ENCODE measurements around the gene WDFY4.

The WDFY4 gene

DNA sequence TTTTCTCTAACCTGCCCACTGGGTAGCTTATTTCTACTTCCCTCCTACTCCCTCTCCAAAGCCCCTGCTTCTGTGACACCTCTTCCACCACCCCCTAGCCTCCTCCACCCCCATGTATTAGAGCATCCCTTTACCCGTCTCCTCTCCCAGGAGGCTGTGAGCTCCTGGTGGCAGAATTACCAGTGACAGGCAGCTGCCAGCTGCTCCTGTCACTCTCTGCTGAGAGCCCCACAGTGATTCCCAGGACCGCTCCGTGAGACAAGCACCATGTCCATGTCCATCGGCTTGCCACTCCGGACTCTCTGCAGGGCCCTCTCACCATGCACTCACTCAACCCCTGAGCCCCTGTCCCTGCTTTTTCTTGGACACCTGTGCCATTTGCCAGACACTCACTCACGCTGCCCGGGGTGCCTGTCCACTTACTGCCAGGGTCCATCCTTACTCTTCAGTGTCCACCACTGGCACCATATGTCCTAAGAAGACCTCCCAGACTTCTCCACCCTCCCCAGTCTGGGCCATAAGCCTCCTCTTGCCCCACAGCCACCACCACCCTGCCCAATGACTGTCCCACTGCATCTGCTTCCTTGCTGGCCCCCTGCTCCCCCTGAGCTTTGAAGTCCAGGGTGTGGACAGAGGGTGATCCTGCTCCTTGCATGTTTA, 9.8 kb downstream of the WDFY4 start:
- FAIRE-seq (no peak), DNase-seq (ENCODE audit: insufficient read length, low spot score) (no peak)
- TF ChIP-seq POLR2A (IDR thresholded peaks at IDR 0.05; ENCODE audit: low read depth, low read length) (no peak), SPI1 (IDR thresholded peaks at IDR 0.05; ENCODE audit: low read depth, low read length) (no peak), POLR2AphosphoS5 (IDR thresholded peaks at IDR 0.05; ENCODE audit: low read depth, low read length) (no peak), PAX5 (IDR thresholded peaks at IDR 0.05; ENCODE audit: insufficient read depth, low read length, severe bottlenecking) (no peak), TAF1 (IDR thresholded peaks at IDR 0.05; ENCODE audit: low read depth, low read length) (no peak), POU2F2 (IDR thresholded peaks at IDR 0.05; ENCODE audit: low read depth, low read length) (no peak)

DNA sequence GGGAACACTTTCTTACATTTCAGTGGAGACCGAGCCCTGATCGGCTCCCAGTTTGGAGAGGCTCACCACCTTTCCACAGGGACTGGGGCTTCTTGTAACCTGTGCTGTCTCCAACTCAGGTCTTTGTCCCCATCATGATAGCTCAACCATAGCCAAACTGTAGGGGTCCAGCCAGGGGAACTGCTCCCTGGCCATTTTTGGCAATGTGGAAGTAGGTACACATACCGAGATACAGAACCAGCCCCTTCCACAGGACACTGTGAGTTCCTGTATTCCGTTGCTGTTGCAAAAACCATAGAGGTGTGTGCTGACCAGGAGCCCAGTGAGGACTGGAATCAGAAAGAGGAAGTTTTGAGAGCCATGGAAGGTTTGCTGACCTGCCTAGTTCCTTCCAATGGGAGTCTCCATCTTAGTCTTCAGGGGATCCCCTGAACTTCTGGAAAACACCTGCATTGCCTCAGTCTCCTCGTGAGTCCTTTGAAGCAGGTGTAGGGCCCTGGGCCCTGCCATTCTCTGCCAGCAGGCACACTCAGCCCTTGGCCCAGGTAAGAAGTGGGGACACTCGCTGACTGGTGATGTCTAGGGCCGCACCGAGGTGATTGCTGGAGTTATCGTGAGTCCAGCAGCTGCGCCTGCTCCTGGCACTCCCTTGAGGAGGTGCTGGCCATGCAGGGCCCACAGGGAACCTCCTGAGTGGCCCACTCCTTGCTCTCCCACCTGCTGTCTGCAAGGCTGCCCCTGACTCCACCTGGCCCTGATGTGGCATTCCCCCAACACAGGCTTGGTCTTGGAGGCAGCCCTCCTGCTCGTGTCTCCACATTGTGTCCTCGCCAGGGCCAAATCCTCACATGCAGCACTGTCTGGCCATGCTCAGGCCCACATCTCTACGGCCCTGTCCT, 11.2 kb downstream of the WDFY4 start:
- no peak for DNase-seq (ENCODE audit: insufficient read length, low spot score)
- no peak for TF ChIP-seq TAF1 (IDR thresholded peaks at IDR 0.05; ENCODE audit: low read depth, low read length)
- no peak for TF ChIP-seq POLR2AphosphoS5 (IDR thresholded peaks at IDR 0.05; ENCODE audit: low read depth, low read length)
- no peak for TF ChIP-seq PAX5 (IDR thresholded peaks at IDR 0.05; ENCODE audit: insufficient read depth, low read length, severe bottlenecking)
- TF ChIP-seq POLR2A (IDR thresholded peaks at IDR 0.05; ENCODE audit: low read depth, low read length), result no peak
- TF ChIP-seq SPI1 (IDR thresholded peaks at IDR 0.05; ENCODE audit: low read depth, low read length), result no peak
- FAIRE-seq, result no peak

DNA sequence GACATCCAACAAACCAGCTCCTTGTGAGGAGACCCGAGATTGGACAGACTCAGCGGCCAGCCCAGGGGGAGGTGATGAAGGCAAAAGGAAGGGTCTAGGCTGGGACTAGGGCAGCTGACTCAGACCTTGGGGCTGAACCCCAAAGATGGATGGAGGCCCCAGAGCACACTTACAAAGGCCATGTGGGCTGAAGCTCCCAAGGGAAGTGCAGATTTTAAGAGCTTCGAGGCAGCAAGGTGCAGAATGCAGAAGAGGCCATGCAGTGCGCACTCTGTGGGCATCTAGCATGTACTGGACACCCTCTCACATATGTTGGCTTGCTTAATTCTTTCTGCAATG, 11.8 kb downstream of the WDFY4 start:
- no peak for DNase-seq (ENCODE audit: insufficient read length, low spot score)
- no peak for FAIRE-seq
- no peak for TF ChIP-seq PAX5 (IDR thresholded peaks at IDR 0.05; ENCODE audit: insufficient read depth, low read length, severe bottlenecking)
- no peak for TF ChIP-seq TAF1 (IDR thresholded peaks at IDR 0.05; ENCODE audit: low read depth, low read length)
- TF ChIP-seq SPI1 (IDR thresholded peaks at IDR 0.05; ENCODE audit: low read depth, low read length), result no peak
- no peak for TF ChIP-seq POLR2A (IDR thresholded peaks at IDR 0.05; ENCODE audit: low read depth, low read length)
- no peak for TF ChIP-seq POLR2AphosphoS5 (IDR thresholded peaks at IDR 0.05; ENCODE audit: low read depth, low read length)
- no peak for TF ChIP-seq POU2F2 (IDR thresholded peaks at IDR 0.05; ENCODE audit: low read depth, low read length)

DNA sequence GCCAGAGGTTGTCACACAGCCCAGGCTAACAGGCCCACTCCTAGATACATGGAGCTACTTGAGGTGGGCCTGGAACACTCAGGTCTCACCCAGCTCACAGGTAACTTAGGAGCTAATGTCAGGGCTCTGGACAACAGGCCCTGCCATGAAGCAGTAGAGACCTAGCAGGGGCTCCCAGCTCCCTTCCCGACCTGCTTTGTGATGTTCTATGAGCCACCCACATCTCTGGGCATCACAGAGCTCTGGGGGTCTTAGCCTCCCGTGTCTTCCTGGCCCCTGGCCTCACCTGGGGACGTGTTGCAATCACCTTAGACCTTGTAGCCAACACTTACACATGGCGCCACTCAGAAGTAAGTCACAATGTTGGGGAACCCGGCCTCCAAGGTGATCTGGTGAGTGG, 12.4 kb downstream of the WDFY4 start:
- TF ChIP-seq POLR2AphosphoS5 (IDR thresholded peaks at IDR 0.05; ENCODE audit: low read depth, low read length) (no peak), PAX5 (IDR thresholded peaks at IDR 0.05; ENCODE audit: insufficient read depth, low read length, severe bottlenecking) (no peak), POU2F2 (IDR thresholded peaks at IDR 0.05; ENCODE audit: low read depth, low read length) (no peak), SPI1 (IDR thresholded peaks at IDR 0.05; ENCODE audit: low read depth, low read length) (no peak), POLR2A (IDR thresholded peaks at IDR 0.05; ENCODE audit: low read depth, low read length) (no peak), TAF1 (IDR thresholded peaks at IDR 0.05; ENCODE audit: low read depth, low read length) (no peak)
- FAIRE-seq (no peak), DNase-seq (ENCODE audit: insufficient read length, low spot score) (no peak)

DNA sequence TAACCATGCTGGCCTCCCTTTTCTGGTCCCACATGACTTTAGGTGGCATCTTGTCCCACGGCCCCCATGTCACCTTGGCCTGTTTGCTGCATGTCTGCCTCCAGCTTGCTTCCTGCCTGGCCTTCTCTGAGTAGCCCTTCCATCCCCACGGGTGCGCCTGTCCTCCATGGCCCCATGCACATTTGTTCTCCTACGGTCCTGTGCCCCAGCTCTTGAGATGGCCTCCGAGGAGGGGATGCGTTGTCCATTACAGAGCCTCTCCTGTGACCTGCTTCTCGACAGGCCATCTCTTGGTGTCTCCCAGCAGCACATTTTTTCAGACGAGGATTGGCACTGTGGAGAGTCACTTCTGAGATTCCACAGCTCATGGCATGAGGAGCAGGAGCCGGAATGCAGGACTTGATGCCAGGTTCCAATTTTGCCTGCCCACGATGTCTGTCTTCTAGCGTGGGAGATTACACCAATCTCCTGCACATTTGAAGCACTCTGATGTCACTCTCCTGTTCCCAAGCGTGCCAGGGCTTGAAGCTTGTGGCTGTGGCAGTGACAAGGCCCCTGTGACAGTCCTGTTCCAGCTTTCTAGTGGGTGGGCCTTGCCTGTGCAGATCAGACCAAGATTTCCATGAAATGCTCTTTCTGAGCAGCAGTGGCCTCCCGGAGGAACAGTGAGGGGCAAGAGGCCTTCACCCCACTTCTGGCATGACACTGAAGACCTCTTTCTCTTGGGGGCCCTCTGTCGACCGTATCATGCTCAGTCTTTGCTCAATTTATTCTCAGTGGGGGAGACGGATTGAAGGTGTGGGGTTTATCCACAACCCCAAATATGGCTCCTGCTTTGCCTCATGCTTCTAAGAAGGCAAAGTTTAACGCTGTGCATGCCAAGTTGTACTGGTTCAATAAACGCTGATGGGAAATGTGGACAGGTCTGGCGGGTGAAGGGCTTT, 13.4 kb downstream of the WDFY4 start:
- DNase-seq (ENCODE audit: insufficient read length, low spot score) (no peak), FAIRE-seq (no peak)
- TF ChIP-seq POLR2A (IDR thresholded peaks at IDR 0.05; ENCODE audit: low read depth, low read length) (no peak), TAF1 (IDR thresholded peaks at IDR 0.05; ENCODE audit: low read depth, low read length) (no peak), POU2F2 (IDR thresholded peaks at IDR 0.05; ENCODE audit: low read depth, low read length) (no peak), PAX5 (IDR thresholded peaks at IDR 0.05; ENCODE audit: insufficient read depth, low read length, severe bottlenecking) (no peak), SPI1 (IDR thresholded peaks at IDR 0.05; ENCODE audit: low read depth, low read length) (no peak)

DNA sequence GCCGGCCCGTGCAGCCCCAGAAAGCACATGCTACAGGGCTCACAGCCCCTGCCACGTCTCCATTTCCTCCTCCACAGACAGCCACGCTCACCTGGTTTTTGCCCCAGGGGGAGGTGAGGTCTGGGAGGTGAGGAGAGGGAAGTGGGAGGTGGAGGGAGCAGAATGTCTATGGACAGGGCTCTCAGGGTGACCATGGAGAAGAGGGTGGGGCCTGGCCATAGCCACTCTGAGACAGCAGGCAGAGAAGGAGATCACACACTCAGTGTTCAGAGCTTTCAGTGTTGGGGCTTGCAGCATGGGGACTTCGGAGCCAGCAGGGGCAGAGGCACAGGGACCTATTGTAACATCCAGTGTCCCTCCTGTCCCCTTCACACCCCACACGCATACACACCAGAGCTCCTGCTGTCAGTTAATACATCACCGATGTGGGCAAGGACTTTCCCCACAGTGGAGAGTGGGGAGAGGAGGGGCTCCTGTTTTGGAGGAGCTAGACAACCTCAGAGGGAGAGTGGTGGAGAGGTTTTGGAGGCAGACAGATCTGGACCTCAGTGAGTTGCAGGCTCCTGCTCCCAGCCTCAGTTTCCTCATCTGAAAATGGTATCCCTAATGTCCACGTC, 14.4 kb downstream of the WDFY4 start:
- TF ChIP-seq POLR2AphosphoS5 (IDR thresholded peaks at IDR 0.05; ENCODE audit: low read depth, low read length), result no peak
- no peak for TF ChIP-seq POU2F2 (IDR thresholded peaks at IDR 0.05; ENCODE audit: low read depth, low read length)
- no peak for TF ChIP-seq TAF1 (IDR thresholded peaks at IDR 0.05; ENCODE audit: low read depth, low read length)
- TF ChIP-seq PAX5 (IDR thresholded peaks at IDR 0.05; ENCODE audit: insufficient read depth, low read length, severe bottlenecking), result no peak
- TF ChIP-seq SPI1 (IDR thresholded peaks at IDR 0.05; ENCODE audit: low read depth, low read length), result no peak
- no peak for TF ChIP-seq POLR2A (IDR thresholded peaks at IDR 0.05; ENCODE audit: low read depth, low read length)
- FAIRE-seq (no peak), DNase-seq (ENCODE audit: insufficient read length, low spot score) (no peak)

DNA sequence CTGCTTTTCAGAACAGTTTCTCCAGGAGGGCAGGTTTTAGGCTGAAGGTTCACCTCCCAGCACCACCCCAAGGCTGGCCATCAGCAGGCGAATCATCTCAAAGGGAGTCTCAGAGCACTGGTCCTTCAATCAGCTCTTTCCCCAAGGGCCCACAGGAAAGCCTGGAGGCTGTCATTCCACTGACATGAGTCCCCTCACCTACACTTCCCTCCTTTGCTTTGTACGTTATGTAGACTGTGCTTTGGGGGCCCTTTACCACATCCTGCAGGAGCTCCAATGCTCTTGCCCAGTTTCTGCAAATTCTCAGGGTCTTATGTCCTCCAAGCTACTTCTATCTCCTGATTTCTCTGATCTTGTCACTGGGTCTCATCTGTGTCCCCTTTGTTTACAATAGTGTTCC, 15.4 kb downstream of the WDFY4 start:
- TF ChIP-seq SPI1 (IDR thresholded peaks at IDR 0.05; ENCODE audit: low read depth, low read length), result no peak
- no peak for TF ChIP-seq POU2F2 (IDR thresholded peaks at IDR 0.05; ENCODE audit: low read depth, low read length)
- TF ChIP-seq POLR2AphosphoS5 (IDR thresholded peaks at IDR 0.05; ENCODE audit: low read depth, low read length), result no peak
- TF ChIP-seq POLR2A (IDR thresholded peaks at IDR 0.05; ENCODE audit: low read depth, low read length), result no peak
- TF ChIP-seq TAF1 (IDR thresholded peaks at IDR 0.05; ENCODE audit: low read depth, low read length), result no peak
- FAIRE-seq, result no peak
- no peak for DNase-seq (ENCODE audit: insufficient read length, low spot score)

DNA sequence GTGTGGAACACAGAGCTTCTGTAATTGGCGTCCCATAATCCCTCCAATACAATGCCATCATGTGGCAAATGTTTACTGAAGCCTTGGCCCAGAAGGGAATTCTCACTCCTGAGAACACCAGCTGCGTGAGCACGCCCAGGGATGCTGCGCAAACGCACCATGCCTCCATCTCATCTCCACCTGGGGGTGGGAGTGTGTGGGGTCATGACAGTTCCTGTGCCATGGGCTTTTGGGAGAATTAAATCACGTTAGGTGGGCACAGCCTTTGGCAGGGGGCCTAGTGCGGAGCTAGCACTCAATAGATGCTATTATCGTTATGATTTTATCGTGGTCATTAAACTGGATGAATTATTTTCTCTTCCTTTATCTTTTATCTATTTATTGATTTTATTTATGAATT, 15.8 kb downstream of the WDFY4 start:
- FAIRE-seq (no peak), DNase-seq (ENCODE audit: insufficient read length, low spot score) (no peak)
- TF ChIP-seq POU2F2 (IDR thresholded peaks at IDR 0.05; ENCODE audit: low read depth, low read length) (no peak), POLR2A (IDR thresholded peaks at IDR 0.05; ENCODE audit: low read depth, low read length) (no peak), TAF1 (IDR thresholded peaks at IDR 0.05; ENCODE audit: low read depth, low read length) (no peak), POLR2AphosphoS5 (IDR thresholded peaks at IDR 0.05; ENCODE audit: low read depth, low read length) (no peak), PAX5 (IDR thresholded peaks at IDR 0.05; ENCODE audit: insufficient read depth, low read length, severe bottlenecking) (no peak), SPI1 (IDR thresholded peaks at IDR 0.05; ENCODE audit: low read depth, low read length) (no peak)

Data from GM12891 (cell line).